ENCODE measurements around the gene GPR39.

GPR39 gene

GRCh38 chr2:132651115-132652045, 234.8 kb downstream of the GPR39 start:
- DNase-seq, result peak; percentile 27

GRCh38 chr2:132652474-132652873, 235.9 kb downstream of the GPR39 start:
- no peak for DNase-seq

- DNase-seq, result no peak
These were observed 237.7 kb downstream of the GPR39 start for GRCh38 chr2:132654335-132654734.

GRCh38 chr2:132654968-132655367, 238.4 kb downstream of the GPR39 start:
- no peak for DNase-seq

- no peak for DNase-seq
These were observed 239.8 kb downstream of the GPR39 start for GRCh38 chr2:132656266-132656975.

GRCh38 chr2:132659331-132659730, 242.7 kb downstream of the GPR39 start:
- DNase-seq, result no peak

- DNase-seq, result no peak
These were observed 246.1 kb downstream of the GPR39 start for GRCh38 chr2:132662732-132663131.

GRCh38 chr2:132664096-132664495, 247.5 kb downstream of the GPR39 start:
- DNase-seq, result no peak

GRCh38 chr2:132665401-132666140, 249.0 kb downstream of the GPR39 start:
- no peak for DNase-seq

- DNase-seq, result no peak
These were observed 251.1 kb downstream of the GPR39 start for GRCh38 chr2:132667706-132668105.

GRCh38 chr2:132668189-132668823, 251.7 kb downstream of the GPR39 start:
- DNase-seq, result peak; percentile 13

- DNase-seq, result peak; percentile 41
These were observed 252.6 kb downstream of the GPR39 start for GRCh38 chr2:132668987-132669907.

- no peak for DNase-seq
These were observed 253.4 kb downstream of the GPR39 start, which contains the start of gene LYPD1 for GRCh38 chr2:132669908-132670495. TSS of gene LYPD1 (minus strand) at chr2:132670205. CDS start at chr2:132669932, 273 bp downstream.

- DNase-seq, result peak; percentile 29
These were observed 254.0 kb downstream of the GPR39 start for GRCh38 chr2:132670496-132671150.

GRCh38 chr2:132671151-132671835, 254.7 kb downstream of the GPR39 start:
- no peak for DNase-seq

GRCh38 chr2:132676999-132677398, 260.4 kb downstream of the GPR39 start:
- DNase-seq, result no peak

GRCh38 chr2:132677661-132678060, 261.1 kb downstream of the GPR39 start:
- no peak for DNase-seq

- DNase-seq, result no peak
These were observed 261.9 kb downstream of the GPR39 start for GRCh38 chr2:132678483-132678882.

- DNase-seq, result no peak
These were observed 263.9 kb downstream of the GPR39 start for GRCh38 chr2:132680544-132680943.

- no peak for DNase-seq
These were observed 265.2 kb downstream of the GPR39 start for GRCh38 chr2:132681766-132682165.
